GM13976 (cell line): Measurements from ENCODE around the gene SLC25A26.

Experiments
- DNase-seq: peaks from one replicate; pipeline ENCODE4 v3.0.0; 2012; ENCODE audit warnings: low spot score
- in situ Hi-C: fragments of 300-500 bp; cut with MboI; formaldehyde crosslinking; loops from one replicate; pipeline ENCODE4 v1.12.0; 2022; ENCODE audit warnings: low sequenced_read_pairs, mixed read lengths, inconsistent platforms; ENCODE audit not compliant: unreplicated experiment
- TF ChIP-seq, protein P1 (sequence below): IDR thresholded peaks from 2 replicates; pipeline ENCODE4 v1.5.1; 2012; ENCODE audit warnings: borderline replicate concordance, mild to moderate bottlenecking; ENCODE audit not compliant: insufficient read depth; ENCODE audit errors: extremely low read depth, missing control alignments, control extremely low read depth

Gene SLC25A26

DNA sequence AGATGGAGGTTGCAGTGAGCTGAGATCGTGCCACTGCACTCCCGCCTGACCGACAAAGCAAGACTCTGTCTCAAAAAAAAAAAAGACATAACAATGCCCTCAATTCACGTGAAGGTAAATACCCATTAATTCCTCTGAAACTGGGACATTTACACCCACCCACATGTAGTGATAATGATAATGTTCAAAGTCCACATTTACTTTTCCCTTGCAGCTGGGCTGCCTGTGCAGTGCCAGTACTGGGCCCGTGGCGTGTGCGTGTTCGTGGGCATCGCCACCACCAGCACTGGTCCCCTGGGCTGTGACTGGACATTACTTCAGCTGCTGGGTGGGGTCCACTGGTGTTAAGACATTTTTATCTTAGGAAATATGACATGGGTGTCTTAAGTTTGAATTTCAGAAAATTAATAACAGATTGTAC, 123.6 kb downstream of the SLC25A26 start:
- in situ Hi-C loops: no loop called here
- TF ChIP-seq, protein P1, sequence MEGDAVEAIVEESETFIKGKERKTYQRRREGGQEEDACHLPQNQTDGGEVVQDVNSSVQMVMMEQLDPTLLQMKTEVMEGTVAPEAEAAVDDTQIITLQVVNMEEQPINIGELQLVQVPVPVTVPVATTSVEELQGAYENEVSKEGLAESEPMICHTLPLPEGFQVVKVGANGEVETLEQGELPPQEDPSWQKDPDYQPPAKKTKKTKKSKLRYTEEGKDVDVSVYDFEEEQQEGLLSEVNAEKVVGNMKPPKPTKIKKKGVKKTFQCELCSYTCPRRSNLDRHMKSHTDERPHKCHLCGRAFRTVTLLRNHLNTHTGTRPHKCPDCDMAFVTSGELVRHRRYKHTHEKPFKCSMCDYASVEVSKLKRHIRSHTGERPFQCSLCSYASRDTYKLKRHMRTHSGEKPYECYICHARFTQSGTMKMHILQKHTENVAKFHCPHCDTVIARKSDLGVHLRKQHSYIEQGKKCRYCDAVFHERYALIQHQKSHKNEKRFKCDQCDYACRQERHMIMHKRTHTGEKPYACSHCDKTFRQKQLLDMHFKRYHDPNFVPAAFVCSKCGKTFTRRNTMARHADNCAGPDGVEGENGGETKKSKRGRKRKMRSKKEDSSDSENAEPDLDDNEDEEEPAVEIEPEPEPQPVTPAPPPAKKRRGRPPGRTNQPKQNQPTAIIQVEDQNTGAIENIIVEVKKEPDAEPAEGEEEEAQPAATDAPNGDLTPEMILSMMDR: no peak

DNA sequence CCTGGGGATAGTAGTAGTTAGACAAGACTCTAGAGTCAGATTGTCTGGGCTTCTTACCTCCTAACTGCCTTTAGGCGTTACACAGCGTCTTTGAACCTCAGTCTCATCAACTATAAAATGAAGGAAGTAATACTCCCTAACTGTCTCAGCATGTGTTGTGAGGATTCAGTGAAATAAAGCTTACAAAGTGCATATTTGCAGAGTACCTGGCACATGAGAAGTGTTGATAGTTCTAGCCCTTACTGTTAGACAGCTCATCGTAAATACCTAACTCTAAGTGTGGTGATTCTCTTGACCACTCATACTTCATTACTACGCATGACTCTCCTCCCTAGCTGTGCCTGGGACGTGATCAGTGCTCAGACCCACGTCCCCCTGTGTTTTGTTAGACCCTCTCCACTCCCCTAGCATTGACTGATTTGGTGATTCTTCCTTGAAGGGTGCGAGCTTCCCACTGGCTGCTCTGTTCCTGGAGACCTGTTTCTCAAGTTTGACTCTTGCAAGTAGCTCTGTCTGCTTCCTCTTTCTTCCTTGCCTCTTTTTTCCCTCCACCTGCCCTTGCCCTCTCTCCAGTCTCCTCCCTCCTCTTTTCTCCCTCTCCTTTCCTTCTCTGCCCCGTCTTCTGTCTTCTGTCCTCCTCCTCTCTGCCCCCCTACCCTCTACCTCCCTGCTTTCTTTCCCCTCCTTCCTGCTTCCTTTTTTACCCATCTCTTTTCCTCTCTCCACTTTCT, 124.2 kb downstream of the SLC25A26 start:
- in situ Hi-C loops: no loop called here

More for the DNA sequence above, 123.6 kb downstream of the SLC25A26 start:
- DNase-seq: no peak

DNA sequence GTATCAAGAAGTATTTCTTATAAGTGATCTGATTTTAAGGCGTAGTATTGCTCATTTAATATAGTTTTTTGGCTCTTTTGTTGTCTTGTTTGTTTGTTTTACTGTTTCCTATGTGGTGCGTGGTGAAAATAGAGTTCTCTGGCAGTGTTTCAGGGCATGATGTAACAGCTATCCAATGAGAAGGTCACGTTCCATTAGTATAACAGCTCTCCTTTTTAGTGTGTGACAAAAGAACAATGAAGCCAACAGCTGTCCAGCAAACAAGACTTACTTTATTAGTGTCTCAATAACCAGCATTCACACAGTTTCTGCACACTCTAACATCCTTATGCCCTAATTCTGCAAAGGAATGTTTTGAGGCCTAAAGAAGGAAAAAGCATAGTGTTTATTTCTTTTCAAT, 127.9 kb downstream of the SLC25A26 start:
- in situ Hi-C loops: no loop called here
- no peak for DNase-seq
- TF ChIP-seq, protein P1: no peak

More for the DNA sequence above, 124.2 kb downstream of the SLC25A26 start:
- TF ChIP-seq, protein P1: no peak
- no peak for DNase-seq

DNA sequence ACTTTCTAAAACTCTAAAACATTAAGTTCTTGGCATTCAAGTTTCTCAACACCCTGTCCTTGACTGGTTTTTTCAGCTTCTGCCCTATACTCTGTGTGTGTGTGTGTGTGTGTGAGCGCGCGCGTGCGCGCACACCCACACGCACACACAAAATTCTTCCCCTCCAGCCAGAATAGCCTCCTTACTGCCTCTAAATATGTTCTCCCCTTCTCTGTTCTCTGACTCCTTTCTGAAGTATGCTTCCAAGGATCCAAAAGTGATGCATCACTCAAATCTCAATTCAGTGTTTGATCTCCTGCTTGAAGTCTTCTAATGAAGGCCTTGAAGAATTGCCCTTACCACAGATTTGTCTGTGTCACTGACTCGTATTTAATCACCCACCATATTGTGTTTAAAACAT, 129.8 kb downstream of the SLC25A26 start:
- TF ChIP-seq, protein P1: no peak
- in situ Hi-C loops: no loop called here
- DNase-seq: no peak

DNA sequence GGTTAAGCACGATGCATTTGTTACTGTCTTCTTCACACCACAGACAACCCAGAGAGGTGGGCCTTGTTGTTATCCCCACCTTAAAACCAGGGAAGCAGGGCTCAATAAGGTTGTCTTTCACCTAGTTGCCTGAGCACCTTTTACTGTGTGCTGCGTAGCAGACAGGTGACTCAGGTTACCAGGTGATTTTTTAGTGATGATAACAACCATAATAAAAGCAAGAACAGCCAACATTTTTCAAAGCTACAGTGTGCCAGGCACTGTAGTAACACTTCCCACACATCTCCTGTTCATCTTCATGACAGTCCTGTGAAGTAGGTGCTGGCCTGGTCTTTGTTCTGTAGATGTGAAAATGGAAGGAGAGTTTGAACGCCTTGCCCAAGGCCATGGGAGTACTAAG, 132.2 kb downstream of the SLC25A26 start:
- DNase-seq: no peak
- in situ Hi-C loops: no loop called here
- TF ChIP-seq, protein P1: no peak

DNA sequence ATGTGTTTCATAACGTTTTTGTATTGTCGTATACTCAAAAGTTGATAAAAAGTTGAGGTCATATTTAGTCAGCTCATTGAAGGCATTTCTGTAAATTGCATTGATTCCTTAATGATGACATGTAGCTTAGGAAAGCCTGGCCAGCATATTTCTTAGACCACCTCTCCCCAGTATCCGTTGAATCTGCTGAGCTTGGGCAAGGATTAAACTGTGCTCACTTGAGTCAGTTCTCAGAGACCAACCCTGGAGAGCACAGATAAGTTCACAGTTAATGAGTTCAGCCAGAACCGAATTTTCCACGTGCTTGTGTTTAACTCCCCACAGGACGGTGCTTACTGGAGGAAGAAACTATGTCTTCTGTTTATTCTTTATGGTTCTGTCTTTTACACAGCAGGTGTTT, 132.7 kb downstream of the SLC25A26 start:
- no peak for DNase-seq
- in situ Hi-C loops: no loop called here
- TF ChIP-seq, protein P1: no peak

DNA sequence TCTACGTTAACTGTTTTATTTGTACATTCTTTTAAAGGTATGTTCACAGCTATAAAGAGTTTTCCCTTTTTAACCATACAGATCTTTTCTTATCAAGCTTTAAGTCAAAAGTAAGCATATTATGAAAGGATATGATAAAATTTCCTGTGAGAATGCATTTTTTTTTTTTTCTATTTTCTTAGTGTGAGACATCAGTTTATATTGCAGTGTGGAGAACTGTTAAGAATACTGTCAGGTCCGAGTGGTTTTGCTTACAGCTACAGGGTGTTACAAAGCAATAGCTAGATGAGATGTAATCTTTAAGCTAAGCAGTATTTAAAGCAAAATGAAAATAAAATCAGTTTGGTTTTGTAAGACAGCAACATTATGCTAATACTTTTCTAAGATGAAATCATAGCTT, 133.2 kb downstream of the SLC25A26 start:
- no peak for DNase-seq
- in situ Hi-C loops: no loop called here
- TF ChIP-seq, protein P1: no peak
